Neural crest cell (in vitro differentiated cells): ENCODE measurements around the gene MFSD2A. TPM values are rescaled to one million over a fixed set of nuclear protein-coding genes. Genes with fewer than 3 reads are reported as not detected.

Experiments used
- DNase-seq: peaks from one replicate; pipeline ENCODE4 v3.0.0; 2021; ENCODE audit warnings: low read depth, mixed read lengths, low spot score
- H3K27ac Mint-ChIP-seq: one replicate; pipeline ENCODE4 v1.8.0; 2021; ENCODE audit warnings: mild to moderate bottlenecking, mixed read lengths; ENCODE audit not compliant: unreplicated experiment
- H3K27me3 Mint-ChIP-seq: 2 replicates; pipeline ENCODE4 v1.8.0; 2021; ENCODE audit warnings: low read depth, mild to moderate bottlenecking, mixed read lengths
- H3K36me3 Mint-ChIP-seq: 2 replicates; pipeline ENCODE4 v1.8.0; 2021; ENCODE audit warnings: low read depth, mild to moderate bottlenecking, mixed read lengths
- H3K4me1 Mint-ChIP-seq: 2 replicates; pipeline ENCODE4 v1.8.0; 2021; ENCODE audit warnings: mixed read lengths
- H3K4me3 Mint-ChIP-seq: one replicate; pipeline ENCODE4 v1.8.0; 2021; ENCODE audit warnings: mild to moderate bottlenecking, mixed read lengths
- H3K9me3 Mint-ChIP-seq: 2 replicates; pipeline ENCODE4 v1.8.0; 2021; ENCODE audit warnings: mixed read lengths
- total RNA-seq: library from RNA; stranded (reverse); gene quantifications from 2 replicates; pipeline ENCODE4 v1.2.1, GENCODE V29; 2021
- TF ChIP-seq, protein P1 (sequence below): fragments of 200-600 bp; sonication (generic); conservative IDR thresholded peaks from 2 replicates; pipeline ENCODE4 v1.5.0; 2021; ENCODE audit warnings: antibody characterized with exemption, mild to moderate bottlenecking

The MFSD2A gene
- total RNA-seq, 1 donor from 2014 or later = 20.9 TPM

DNA sequence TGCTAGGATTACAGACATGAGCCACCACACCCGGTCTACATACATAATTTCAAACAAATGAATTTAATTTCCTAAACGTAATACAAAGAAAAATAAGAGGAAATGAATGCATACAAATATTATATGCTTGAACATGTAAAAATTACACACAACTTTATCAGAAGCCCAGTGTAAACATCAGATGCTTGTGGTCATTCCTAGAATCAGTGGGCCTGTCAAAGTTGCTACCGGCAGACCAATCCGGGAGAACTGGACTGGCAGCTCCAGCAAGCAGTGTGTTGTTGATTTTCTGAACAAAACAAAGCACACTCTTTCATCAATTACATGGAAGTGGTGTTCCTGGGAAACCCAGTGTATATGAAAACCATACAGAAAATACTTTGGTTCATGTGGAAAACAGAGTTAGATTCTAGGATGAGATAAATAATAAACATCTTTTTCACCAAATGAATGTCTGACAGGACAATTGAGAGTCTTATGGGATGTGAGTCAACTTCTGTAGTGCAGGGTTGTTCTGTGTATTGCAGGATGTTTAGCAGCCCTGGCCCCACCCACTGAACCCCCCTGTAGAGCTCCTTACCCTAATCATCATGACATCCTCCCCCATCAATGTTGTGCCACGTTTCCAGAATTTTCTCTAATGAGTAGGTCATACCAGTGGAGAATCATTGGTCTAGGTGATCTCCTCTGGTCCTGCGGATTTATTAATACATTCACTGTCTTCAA, 33.8 kb downstream of the MFSD2A start:
- Mint-ChIP-seq H3K36me3 (no peaks in the 10 kb centered on the region), H3K4me1 (peaks cover 11% of the 10 kb centered on the region), H3K4me3 (no peak overlapping the region), H3K9me3 (no peaks in the 10 kb centered on the region), H3K27me3 (no peaks in the 10 kb centered on the region), H3K27ac (no peak overlapping the region)
- TF ChIP-seq, protein P1, sequence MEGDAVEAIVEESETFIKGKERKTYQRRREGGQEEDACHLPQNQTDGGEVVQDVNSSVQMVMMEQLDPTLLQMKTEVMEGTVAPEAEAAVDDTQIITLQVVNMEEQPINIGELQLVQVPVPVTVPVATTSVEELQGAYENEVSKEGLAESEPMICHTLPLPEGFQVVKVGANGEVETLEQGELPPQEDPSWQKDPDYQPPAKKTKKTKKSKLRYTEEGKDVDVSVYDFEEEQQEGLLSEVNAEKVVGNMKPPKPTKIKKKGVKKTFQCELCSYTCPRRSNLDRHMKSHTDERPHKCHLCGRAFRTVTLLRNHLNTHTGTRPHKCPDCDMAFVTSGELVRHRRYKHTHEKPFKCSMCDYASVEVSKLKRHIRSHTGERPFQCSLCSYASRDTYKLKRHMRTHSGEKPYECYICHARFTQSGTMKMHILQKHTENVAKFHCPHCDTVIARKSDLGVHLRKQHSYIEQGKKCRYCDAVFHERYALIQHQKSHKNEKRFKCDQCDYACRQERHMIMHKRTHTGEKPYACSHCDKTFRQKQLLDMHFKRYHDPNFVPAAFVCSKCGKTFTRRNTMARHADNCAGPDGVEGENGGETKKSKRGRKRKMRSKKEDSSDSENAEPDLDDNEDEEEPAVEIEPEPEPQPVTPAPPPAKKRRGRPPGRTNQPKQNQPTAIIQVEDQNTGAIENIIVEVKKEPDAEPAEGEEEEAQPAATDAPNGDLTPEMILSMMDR = no peak
- DNase-seq = no peak

DNA sequence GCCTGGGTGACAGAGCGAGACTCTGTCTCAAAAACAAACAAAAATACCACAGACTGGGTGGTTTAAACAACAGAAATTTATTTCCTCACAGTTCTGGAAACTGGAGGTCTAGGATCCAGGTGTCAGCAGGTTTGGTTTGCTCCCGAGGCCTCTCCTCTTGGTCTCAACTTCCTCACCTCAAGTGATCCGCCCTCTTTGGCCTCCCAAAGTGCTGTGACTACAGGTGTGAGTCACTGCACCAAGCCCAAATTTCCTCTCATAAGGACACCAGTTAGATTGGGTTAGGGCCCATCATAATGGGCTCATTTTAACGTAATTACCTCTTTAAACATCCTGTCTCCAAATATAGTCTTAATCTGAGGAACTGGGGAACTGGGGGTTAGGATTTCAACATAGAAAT, 35.5 kb downstream of the MFSD2A start:
- TF ChIP-seq, protein P1 = no peak
- H3K9me3 Mint-ChIP-seq = no peaks in the 10 kb centered on the region
- H3K4me1 Mint-ChIP-seq = peaks cover 6% of the 10 kb centered on the region
- H3K4me3 Mint-ChIP-seq = no peak overlapping the region
- DNase-seq = no peak
- no peaks in the 10 kb centered on the region for H3K36me3 Mint-ChIP-seq
- H3K27me3 Mint-ChIP-seq = no peaks in the 10 kb centered on the region
- no peak overlapping the region for H3K27ac Mint-ChIP-seq

DNA sequence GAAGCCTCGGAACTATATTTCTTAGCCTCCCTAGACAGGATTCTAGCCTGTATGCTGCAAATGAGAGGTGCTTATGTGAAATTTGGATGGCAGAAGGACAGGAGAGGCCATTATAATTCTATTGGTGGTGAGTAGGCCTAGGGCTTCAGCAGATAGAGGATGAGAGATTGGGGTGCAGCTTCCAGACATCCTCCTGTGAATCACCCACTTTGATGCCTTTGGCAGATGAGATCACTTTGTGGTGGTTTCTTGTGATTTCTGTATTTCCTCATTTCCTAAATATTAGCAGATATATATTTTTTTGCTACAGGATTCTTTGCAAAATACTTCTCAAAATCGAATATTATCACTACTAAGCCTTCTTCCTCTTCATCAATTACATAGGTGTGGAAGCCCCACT, 37.3 kb downstream of the MFSD2A start:
- TF ChIP-seq, protein P1 = no peak
- Mint-ChIP-seq H3K4me3 (no peak overlapping the region), H3K9me3 (no peaks in the 10 kb centered on the region), H3K27ac (no peak overlapping the region), H3K27me3 (no peaks in the 10 kb centered on the region), H3K4me1 (peaks cover 9% of the 10 kb centered on the region), H3K36me3 (no peaks in the 10 kb centered on the region)
- DNase-seq = no peak

DNA sequence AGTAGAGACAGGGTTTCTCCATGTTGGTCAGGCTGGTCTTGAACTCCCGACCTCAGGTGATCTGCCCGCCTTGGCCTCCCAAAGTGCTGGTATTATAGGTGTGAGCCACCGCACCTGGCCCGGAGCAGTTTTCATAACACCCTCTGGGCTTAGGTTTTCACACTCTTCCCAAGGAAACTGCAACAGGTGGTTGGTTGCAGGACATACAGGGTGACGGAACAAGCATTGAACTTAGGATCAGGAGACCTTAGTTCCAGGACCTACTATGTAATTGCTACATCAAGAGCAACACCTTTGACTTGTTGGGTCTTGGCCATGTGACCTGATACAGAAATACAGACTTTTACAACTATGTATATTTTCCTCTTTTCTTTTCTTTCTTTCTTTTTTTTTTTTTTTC, 37.9 kb downstream of the MFSD2A start:
- Mint-ChIP-seq H3K4me3 (no peak overlapping the region), H3K4me1 (peaks cover 6% of the 10 kb centered on the region), H3K27ac (no peak overlapping the region), H3K27me3 (no peaks in the 10 kb centered on the region), H3K9me3 (no peaks in the 10 kb centered on the region), H3K36me3 (no peaks in the 10 kb centered on the region)
- TF ChIP-seq, protein P1 = no peak
- no peak for DNase-seq

DNA sequence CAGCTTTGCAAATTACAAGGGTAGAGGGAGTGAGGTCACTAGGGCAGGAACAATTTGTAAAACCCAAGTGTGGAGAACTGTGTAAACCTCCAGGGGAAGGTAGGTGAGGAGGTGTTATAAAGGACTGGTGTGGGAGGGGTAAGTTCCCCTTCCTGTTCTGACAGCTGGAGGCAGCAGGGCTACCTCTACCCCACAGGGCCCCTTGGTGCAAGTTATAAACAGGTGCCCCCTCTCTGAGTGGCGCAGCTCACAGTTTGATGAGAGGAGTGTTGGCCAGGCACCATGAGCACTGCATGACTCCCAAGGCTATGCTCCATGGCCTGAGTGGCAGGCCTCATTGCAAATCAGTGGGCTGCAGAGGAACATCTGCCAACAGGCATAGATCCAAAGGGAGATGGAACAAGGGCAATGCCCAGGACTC, 41.0 kb downstream of the MFSD2A start:
- peaks cover 3% of the 10 kb centered on the region for H3K4me1 Mint-ChIP-seq
- no peaks in the 10 kb centered on the region for H3K27me3 Mint-ChIP-seq
- TF ChIP-seq, protein P1 = no peak
- H3K36me3 Mint-ChIP-seq = no peaks in the 10 kb centered on the region
- H3K4me3 Mint-ChIP-seq = no peak overlapping the region
- peak overlapping the region; percentile 13 for H3K27ac Mint-ChIP-seq
- no peak for DNase-seq
- H3K9me3 Mint-ChIP-seq = no peaks in the 10 kb centered on the region
